HG03045 (cell line): ENCODE data around the gene LRRC2.
"Not testable (repeated sequence)": the region's sequence is repeated elsewhere in the genome, so short reads cannot be mapped to it uniquely, and the experiment has no call there.

Experiments
- ATAC-seq: cut with Tn5 transposase; IDR thresholded peaks from one replicate; pipeline ENCODE4 v1.9.1; 2021; ENCODE audit warnings: mild to moderate bottlenecking, moderate library complexity; ENCODE audit not compliant: unreplicated experiment

LRRC2 gene

GRCh38 chr3:46566040-46566641 is at the start of gene LRRC2:
Gene LRRC2 (minus strand): TSS chr3:46566302. CDS start chr3:46551591, 14,711 bp downstream.
- no peak for ATAC-seq

DNA sequence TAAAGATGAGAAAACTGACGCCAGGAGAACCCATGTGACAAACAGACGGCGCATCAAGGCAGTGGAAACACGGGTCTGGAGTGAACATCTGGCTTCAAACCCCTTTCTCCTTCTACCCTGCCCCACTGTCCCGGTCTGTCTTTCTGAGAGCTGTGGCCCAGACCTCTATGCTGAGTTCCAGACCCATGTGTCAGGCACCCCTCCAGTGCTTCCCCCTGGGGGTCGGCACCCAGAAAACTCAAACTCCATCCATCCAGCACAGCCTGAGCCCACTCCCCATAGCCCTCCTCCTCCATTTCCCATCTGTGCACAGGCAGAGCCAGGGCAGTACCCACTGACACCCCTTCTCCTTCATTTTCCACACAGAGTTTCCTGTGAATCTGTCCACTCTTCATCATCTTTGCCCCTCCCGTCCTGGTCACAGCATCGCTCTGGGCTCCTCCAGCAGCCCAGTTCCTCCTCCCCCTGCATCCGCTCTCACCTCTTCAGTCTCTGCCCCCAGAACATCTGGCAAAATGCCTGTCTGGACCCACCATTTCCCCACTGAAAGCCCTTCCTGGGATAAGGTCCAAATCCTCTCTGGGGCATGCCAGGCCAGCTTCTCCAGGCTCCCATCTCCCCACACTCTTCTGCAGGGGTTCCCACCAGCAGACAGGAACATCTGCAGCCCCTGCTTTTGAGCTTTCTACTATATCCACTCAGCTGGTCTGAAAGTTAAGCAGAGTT is 49.1 kb upstream of the LRRC2 start:
- ATAC-seq = no peak

- ATAC-seq = no peak
Measured at GRCh38 chr3:46614431-46614830, 48.3 kb upstream of the LRRC2 start.

- ATAC-seq = no peak
Measured at GRCh38 chr3:46613313-46614005, 47.4 kb upstream of the LRRC2 start.

DNA sequence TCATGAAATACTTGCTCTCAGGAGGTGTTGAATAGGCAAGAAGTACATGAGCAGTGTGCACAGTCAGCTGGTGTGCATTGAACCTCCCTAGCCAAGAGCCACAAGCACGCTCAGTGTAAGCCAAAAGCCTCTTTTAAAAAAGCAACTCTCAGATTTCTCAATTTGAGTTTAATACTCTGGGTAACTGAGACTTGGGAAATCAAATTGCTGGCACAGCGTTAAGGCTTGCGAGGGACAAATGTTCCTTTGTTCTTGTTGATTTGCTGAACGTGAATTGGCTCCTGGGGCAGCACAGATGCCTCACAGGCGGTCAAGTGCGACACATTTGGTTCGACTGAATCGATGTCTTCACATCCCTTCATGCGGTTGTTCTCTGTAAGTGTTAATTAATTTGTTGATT is 46.2 kb upstream of the LRRC2 start, which contains the start of gene FAM240A:
Gene FAM240A (plus strand): TSS at position 202 of the 400 bp plus-strand sequence. CDS start 159 bp downstream, at position 361.
- no peak for ATAC-seq

DNA sequence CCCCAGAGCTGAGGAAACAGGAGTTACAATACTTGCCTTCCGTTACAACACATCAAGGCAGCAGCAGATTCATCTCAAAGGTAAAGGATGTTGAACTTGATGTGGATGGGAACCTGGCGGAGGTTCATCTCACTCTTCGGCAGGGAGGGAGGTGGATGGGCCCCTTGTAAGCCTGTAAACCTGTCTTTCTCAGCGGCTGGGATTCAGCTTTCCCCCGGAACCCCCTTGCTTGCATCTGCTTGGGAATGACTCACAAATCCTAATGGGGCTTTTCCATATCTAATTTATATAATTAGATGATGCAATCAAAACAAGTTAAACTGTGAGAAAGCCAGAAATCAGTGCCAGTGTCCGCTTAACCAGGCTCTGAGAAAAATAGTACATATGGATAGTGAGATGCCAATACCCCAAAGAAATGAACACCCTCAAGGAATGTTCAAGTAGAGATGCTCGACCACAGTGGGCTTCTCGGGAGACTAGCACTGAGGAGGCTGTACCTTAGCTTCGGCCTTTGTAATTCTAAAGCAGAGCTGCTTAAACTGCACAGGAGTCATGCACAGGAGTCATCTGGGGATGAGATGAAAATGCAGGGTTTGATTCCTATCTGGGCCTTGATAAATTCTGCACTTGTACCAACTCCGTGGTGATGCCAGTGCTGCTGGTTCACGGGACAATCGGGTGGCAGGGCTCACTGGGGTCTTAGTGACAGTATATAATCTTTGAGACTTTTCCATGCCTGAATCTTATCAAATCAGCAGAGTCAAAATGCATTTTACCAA is 44.0 kb upstream of the LRRC2 start:
- no peak for ATAC-seq

- ATAC-seq = no peak
Measured at GRCh38 chr3:46609212-46609721, 43.2 kb upstream of the LRRC2 start.

GRCh38 chr3:46607603-46608028 is 41.5 kb upstream of the LRRC2 start:
- no peak for ATAC-seq

GRCh38 chr3:46604127-46604526 is 38.0 kb upstream of the LRRC2 start:
- ATAC-seq = no peak

DNA sequence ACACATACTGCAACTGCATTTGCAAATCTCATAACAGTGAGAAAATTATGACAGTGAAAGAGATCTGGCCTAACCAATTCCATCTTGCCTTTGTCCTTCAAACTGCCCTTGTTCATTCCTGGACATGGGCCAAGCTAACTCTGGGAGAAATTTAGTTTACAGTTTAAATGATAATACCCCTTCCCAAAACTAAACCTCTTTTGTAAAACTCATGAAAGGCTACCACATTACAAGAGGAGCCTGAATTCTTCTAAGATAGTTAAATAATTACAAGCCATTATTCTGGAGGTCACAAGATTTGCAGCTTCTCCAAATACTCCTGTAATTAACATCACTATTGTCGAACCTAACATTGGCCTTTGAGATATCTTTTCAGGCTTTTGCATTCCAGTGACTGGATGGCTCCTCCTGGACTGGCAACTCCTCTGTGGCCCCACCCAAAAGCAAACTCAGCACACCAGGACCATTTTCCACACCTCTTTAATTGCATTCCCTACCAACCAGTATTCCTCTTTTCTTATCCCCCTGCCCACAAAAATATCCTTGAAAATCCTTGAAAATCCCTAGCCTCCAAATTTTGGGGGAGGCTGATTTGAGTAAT is 37.4 kb upstream of the LRRC2 start:
- no peak for ATAC-seq

DNA sequence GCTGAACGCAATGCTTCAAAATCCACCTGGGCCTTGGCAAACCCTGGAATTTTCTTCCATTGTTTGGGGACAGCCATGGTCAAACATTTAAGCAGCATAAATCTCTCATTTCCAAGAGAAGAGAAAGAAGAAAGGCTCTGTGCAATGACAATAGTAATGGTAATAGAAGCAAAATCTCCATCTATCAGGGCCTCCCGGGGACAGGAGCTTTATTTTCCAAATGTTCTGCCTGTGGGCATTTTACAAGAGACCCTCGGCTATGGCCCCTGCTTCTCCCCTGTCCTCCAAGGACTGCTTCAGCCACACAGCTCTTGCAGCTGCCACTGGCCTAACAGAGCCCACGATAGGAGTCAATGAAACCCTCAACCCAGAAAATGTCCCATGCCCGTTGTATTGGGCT is 33.5 kb upstream of the LRRC2 start:
- ATAC-seq = no peak

GRCh38 chr3:46595819-46596314 is 29.8 kb upstream of the LRRC2 start:
- no peak for ATAC-seq

- ATAC-seq = no peak
Measured at GRCh38 chr3:46594723-46595122, 28.6 kb upstream of the LRRC2 start.

DNA sequence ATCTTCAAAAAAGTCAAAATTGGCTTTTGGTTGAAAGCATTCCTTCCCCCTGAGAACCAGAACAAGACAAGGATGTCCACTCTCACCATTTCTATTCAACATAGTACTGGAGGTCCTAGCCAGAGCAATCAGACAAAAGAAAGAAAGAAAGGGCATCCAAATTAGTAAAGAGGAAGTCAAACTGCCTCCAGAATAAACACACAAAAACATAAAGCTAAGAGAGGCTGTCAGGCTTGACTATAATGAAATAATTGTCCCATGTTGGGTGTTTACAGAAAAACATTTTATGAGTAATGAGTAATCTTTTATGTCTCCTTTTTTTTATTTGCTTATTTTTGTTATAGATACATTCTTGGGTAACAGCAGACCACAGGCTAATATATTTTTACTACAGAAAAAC is 27.9 kb upstream of the LRRC2 start:
- ATAC-seq = no peak

GRCh38 chr3:46593274-46593862 is 27.3 kb upstream of the LRRC2 start:
- no peak for ATAC-seq

DNA sequence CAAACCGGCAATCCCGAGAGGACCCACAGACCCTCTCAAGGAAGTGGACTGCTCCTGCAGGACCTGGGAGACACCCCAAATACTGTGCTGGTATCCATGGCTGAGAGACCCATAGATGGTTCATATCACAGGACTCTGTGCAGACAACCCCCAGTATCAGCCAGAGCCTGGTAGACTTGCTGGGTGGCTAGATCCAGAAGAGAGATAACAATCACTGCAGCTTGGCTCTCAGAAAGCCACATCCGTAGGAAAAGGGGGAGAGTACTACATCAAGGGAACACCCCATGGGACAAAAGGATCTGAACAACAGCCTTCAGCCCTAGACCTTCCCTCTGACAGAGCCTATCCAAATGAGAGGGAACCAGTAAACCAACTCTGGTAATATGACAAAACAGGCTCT is 21.2 kb upstream of the LRRC2 start:
- ATAC-seq = not testable (repeated sequence)

GRCh38 chr3:46586738-46587246 is 20.7 kb upstream of the LRRC2 start:
- no peak for ATAC-seq

DNA sequence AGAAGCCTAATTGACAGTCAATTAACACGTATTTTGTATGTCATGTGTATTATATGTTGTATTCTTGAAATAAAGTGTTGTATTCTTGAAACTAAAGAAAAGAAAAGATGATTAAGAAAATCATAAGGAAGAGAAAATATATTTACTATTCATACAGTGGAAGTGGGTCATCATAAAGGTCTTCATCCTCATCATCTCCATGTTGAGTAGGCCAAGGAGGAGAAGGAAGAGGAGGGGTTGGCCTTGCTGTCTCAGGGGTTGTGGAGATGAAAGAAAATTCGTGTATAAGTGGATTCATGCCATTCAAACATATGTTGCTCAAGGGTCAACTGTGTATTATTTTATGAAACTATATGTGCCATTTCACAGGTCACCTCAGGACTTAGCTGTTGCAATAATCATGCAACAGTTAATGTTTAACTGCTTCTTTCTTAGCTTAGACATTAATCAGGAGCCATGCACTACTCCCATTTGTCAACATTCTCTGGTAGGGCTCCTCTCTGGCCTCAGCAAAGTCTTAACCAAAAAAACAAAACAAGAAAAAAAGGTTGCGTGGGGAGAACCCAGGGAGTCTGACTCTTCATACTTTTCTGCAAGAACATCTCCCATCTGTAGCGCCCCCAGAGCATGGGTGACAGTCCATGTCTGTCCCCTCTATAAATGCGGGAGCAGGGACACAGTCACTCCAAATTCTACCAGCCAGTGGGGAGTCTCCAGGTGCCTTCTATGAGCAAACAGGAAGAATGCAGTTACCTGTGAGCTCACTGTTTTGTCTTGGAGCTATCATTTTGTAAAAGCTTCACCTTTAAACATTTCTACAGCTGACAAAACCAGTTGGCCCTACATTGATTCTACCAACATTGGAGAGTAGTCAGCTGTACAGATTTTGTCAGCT is 19.9 kb upstream of the LRRC2 start:
- ATAC-seq = no peak
